ENCODE results near the gene OPRL1.

The OPRL1 gene

DNA sequence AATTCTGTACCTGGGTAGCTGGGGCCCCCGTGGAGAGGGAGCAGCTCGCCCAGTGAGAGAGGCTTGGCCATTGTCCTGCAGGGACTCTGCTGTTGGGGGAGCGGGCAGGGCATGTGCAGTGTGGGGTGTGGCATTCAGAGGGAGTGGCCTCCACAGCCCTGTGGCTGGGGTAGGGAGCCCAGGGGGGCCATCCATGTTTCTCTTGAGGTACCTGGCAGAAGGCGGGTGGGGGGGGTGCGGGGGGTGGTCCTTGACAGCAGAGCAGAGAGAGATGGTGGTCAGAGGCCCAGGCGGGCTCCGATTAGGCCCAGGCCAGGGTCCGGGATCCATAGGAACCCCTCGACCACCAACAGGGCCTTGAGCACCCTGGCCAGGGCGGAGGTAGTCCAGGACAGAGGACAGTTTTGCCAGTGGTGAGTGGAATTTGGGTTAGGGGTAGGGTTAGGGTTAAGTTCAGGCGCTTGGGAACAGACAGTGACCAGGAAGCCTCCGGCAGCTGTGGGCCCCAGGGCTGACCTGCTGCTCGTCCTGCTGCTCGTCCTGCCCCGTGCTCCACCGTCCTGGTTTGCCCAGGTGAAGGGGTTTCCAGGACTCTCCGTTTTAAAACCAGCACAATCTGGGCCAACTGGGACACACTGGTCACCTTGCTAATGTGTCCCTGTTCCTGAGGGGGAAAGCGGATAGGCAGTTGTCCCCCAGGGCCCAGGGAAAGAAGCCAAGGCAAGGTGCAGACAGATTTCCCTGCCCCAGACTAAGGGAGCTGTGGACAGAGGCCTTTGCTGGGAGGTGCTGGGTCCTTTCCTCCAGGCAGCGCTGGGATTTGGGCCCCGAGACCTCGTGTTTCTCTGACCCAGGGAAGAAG is 59.5 kb downstream of the OPRL1 start:
- no peak for DNase-seq

DNA sequence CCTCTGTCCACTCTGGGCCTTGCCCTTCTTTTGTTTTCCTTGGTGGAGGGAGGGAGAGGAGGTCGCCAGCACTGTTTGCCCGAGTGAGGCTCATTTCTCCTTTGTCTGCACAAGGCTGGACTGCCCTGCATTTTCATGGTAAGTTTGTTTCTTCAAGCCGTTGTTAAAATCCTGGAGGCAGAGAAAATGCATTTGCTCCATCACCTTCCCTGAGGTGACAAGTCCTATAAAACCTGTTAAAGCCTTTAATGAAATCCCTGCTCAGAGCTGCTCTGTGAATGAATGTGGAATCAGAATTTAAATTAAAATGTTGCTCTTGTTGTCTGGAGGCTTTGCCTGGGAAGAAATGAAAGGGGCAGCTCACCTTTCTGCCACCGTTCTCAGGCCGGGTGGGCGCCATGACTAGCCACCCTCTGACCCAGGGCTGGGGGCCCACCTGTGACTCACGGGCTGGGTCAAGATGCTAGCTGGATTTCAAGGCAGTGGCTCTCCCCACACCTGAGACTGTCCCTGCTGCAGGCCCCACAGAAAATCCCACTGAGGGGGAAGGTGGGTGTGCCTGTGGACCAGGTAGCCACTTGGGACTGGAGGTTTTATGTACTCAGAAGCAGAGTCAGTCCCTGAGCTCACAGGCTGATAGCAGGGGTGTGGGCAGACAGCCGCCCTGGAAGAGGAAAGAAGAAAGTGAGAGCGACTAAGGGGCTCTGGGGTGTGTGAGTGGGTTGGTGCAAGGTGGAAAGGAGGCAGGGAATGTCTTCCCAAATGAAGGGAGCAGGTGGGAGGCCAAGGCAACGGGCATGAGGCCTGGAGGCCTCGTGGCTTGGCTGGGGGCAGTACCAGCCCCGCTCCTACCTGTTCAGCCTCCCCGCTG is 60.4 kb downstream of the OPRL1 start:
- no peak for DNase-seq

DNA sequence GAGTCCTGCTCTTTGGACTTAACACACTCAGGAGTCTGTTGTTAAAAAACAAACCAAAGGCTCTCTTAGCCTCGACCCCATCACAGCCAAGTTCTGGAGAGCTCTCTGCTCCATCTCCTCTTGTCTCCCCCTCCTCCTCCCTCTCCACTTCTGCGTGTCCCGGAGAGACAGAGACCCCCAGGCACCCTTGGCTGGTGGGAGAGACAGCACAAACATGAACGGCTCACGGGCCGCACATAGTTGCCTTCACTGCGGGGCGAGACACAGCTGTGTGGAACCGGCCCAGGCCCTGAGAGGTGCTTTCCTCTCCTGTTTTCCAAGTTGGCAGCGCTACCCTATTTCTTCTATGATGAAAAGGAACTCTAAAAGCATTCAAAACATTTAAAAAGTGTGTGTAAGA is 61.1 kb downstream of the OPRL1 start:
- no peak for DNase-seq

DNA sequence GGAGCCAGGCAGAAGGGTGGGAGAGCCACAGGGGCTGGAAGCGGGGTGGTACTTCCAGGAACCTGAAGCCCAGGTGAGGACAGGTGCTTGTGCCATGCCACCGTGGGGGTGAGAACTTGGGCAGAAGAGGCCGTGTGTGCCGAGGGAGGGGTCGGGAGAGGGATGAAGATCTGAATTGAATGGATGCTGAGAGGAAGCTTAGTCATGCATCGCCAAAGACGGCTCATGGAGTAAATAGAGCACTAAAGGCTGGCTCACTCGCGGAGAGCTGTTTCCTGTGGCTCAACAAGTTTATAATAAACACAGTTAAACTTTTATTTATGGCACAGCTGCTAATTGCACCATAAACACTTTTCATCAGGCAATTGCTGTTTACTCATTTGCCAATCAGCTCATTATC is 62.7 kb downstream of the OPRL1 start:
- DNase-seq, result peak in 1 of 56 donors; percentile 16

DNA sequence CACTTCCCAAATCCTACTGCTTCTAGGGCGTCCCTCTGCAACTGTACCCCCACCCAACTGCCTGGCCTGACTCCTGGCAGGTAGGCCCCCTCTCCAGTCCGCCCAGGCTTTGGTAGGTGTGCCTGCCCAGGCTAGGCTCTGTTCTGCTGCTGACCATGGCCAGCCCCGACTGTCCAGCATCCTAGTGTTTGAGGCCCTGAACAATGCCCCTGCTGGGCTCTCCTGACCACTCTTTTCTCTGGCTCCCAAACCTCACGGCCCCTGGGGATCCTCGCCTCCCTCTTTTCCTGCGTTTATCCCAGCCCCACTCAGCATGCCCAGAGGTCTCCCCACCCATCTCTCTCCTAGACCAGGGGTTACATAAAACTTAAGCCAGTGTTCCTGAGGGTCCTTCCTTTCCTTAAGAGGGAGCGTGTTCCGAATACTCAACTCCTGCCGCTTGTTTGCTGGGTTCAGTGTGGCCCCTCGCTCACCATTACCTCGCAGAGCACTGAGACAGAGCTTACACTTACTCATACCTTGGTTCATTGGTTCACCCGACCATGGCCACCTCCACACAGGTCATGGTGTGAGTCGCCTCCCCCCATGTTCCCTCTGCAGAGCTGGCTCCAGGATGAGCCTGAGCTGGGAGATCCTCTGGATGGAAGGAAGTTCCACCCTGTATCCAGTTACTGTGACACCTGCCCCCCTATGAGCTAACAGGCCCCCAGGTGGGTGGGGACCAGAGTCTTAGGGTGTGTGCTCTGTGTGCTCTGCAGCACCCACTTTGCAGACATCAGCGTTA is 63.3 kb downstream of the OPRL1 start:
- DNase-seq, result no peak

DNA sequence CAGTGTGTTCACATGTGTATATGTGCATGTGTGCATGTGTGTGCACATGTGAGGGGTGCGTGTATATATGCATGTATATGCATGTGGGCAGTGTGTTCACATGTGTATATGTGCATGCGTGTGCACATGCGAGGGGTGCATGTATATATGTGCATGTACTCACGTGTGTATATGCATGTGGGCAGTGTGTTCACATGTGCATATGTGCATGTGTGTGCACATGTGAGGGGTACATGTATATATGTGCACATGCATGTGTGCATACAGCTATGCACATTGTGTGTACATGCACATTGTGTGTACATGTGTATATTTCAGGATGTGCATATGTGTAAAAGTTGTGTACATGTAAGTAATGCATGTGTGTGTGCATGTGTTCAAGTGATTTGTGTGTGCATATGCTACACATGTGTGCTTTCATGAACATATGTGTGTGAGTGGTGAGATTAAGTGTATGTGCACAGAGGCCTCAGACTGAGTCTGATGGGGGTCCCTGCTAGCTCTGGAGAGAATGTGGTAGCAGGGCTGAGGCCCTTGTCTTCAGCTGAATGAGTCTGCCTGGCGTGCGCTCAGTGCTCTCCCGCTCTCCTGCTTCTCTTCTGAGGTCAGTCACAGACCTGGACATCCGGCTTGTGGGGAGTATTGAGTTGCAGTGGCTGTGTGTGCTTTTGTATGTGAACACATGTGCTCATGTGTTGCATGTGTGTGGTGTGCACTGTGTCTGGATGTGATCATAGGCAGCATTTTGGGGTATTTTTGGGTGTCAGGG is 64.4 kb downstream of the OPRL1 start:
- DNase-seq, result no peak

DNA sequence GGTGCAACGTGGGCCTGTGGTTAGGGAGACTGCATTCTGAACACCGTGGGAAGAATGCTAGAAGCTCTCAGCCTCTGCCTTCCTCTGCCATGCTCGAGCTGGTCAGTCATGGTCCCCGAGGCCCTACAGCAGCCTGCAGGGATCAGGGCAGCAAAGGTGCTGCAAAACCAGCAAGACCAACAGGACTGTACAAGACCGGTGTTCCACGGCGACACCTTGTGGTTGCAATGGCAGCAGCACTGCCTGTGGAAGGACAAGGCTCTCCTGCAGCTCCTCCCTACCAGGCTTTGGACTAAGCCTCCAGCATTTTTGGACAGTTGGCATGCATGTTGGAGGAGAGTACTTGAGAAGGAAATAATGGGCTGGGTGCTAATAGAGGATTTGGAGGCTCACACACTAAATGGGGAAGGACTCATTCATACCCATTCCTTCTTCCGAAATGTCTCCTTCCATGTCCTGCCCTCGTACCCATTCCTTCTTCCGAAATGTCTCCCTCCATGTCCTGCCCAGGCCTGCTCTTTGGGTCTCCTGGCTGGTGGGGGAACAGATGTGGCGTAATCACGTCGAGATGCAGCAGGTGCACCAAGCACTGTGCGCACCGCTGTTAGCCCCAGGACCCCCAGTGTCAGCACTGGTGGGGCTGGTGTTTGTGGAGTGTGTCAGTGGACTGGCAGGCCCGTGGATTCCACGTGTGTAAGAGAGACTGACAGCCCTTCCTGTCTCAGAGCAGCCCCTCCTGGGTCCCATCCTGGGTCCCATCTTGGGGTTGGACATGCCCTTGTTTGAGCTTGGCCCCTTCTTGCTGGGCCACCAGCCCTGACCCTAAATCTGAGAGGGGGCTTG is 65.8 kb downstream of the OPRL1 start:
- DNase-seq, result no peak

DNA sequence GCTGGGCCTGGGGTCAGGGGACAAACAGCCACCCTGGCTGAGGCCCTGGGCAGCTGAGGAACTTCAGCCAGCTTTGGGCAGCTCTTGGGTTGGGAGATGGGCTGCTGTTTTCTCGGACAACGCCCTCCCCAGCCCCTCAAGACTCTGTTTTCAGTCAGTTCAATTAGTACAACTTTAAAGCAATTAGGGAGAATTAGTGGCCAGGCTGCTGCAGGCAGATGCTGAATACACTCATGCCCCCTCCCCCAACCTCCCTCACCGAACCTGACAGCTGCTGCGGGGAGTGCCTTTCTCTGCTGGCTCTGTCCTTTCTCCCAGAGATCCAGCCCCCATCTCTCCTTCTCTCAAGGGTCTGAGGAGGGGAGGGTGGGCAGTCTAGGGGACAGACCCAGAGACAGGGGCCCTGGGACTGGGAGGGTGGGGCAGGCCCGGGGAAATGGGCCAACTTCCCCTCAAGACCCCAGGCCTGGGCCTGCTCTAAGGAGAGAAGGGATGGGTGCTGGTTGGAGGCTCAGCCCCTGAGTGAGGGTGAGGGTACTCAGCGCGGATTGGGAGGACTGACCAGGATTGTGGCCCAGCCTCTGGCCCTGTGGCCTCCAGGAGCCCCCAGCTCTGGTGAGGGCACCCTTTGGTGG is 66.5 kb downstream of the OPRL1 start:
- no peak for DNase-seq

DNA sequence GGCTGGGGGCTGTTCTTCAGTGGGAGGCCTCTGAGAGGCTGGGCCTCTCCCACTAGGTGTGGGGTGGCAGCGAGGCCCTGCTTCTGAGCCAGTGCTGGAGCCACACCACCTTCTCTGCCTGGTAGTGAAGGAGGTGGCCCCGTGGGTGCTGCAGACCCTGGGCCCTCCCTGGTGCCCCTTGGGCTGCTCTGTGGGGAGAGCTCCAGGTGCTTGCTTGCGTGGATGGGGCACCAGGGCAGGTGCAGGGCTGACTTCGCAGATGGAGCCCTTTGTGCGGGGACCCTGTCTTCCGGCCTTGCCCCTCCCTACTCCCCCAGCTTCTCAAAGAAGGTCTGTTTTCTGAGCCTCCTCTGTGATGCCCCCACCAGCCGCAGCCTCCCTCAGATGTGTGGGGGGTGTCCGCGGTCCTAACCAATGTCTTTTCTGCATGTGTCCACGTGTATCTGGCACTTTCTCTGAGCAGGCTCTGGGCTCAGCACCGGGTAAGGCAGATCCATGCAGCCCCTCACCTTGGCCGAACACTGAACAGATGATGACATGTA is 67.1 kb downstream of the OPRL1 start:
- DNase-seq, result peak in 7 of 56 donors; percentile 12 to 31 (median 19)

DNA sequence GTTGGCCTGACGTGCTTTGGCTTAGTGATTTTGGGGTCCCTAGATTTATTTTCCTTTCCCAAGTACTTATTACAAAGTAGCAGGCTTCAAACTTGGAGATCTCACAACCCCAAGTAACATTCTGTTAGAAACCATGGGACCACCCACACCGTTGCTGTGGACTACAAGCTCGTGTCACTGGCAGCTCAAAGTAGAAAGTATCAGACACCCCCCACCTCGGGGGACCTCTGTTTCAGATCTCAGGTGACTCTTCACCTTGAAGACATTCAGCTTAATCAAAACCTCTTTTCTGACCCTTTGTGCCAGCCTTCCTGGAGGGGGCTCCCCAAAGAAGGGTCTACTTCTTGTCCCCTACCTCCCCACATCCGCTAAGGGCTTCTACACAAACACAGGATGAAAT is 68.7 kb downstream of the OPRL1 start:
- DNase-seq, result no peak

DNA sequence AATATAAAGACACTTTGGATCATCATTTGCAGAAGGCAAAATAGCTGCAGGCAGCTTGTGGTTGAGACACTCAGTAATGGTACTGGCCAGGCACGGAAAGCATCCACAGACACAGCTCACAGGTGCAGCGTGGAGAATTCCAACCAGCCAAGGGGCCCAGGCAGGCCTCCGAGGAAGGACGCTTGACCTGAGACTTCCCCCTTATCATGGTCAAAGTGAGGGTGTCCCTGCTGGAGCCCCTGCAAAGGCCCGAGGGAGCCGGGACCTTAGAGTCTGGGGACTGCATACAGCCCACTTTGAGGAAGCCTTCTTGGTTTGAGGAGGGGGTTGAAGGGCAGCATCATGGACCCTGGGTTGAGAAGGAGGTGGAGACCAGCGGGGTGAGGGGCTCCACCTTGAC is 69.3 kb downstream of the OPRL1 start:
- no peak for DNase-seq

DNA sequence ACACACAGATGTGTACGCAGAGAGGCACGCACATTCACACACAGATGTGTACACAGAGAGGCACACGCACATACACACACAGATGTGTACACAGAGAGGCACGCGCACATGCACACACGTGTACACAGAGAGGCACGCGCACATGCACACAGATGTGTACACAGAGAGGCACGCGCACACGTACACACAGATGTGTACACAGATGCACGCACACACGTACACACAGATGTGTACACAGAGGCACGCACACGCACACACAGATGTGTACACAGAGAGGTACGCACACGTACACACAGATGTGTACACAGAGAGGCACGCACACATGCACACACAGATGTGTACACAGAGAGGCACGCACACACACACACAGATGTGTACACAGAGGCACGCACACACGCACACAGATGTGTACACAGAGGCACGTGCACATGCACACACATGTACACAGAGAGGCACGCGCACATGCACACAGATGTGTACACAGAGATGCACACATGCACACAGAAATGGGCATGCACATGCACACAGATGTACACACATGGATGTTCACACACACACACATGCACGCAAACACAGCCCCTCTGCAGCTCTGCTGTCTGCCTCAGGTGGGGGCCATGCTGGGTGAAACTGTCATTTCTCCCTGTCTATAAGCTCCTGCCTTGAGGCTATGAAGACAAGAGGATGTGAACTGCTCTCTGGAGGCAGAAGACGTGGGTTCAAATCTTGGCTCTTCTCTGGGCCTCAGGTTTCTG is 70.1 kb downstream of the OPRL1 start:
- DNase-seq, result no peak
